ENCODE data around the gene MEGF6.
A peak's percentile ranks its signal among the peaks of the same experiment; 100 is the strongest.

MEGF6 gene

DNA sequence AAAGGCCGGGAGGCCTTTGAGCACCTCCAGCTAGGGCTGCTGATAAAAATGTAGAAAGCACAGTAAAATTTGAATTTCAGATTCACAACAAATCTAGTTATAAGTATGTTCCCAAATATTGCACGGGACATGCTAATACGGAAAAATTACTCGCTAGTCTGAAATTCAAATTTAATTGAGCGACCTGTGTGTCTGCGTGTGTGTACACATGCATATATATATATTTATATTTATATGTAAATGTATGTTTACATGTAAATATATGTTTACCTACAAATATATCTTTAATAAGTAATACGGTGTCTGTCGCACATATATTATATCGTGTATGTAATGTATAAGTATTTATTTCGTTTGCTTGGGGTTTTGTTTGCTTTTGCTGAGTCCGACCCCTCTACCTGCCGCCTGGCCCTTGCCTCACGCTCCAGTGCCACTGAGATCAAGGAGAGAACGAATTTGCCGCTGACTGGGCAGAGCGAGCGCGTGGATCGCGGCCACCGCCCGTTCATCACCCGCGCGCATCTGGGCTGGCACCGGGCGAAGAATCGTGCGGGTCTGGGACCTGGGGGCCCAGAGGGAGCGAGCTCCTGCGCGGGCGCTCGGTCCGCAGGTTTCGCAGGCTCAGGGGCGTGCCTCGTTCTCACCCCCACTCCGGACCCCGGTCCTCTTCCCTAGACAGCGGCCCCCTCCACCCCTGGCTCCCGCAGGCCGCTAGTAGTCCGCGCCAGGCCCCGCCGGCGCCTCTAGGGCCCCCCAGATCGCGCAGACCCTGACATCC is 39.1 kb upstream of the MEGF6 start:
- TF ChIP-seq, protein P1, sequence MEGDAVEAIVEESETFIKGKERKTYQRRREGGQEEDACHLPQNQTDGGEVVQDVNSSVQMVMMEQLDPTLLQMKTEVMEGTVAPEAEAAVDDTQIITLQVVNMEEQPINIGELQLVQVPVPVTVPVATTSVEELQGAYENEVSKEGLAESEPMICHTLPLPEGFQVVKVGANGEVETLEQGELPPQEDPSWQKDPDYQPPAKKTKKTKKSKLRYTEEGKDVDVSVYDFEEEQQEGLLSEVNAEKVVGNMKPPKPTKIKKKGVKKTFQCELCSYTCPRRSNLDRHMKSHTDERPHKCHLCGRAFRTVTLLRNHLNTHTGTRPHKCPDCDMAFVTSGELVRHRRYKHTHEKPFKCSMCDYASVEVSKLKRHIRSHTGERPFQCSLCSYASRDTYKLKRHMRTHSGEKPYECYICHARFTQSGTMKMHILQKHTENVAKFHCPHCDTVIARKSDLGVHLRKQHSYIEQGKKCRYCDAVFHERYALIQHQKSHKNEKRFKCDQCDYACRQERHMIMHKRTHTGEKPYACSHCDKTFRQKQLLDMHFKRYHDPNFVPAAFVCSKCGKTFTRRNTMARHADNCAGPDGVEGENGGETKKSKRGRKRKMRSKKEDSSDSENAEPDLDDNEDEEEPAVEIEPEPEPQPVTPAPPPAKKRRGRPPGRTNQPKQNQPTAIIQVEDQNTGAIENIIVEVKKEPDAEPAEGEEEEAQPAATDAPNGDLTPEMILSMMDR (IDR thresholded peaks at IDR 0.05): no peak
- TF ChIP-seq ZFX (IDR thresholded peaks at IDR 0.05; ENCODE audit: borderline replicate concordance): no peak
- H3K27ac ChIP-seq: no peak overlapping the region

DNA sequence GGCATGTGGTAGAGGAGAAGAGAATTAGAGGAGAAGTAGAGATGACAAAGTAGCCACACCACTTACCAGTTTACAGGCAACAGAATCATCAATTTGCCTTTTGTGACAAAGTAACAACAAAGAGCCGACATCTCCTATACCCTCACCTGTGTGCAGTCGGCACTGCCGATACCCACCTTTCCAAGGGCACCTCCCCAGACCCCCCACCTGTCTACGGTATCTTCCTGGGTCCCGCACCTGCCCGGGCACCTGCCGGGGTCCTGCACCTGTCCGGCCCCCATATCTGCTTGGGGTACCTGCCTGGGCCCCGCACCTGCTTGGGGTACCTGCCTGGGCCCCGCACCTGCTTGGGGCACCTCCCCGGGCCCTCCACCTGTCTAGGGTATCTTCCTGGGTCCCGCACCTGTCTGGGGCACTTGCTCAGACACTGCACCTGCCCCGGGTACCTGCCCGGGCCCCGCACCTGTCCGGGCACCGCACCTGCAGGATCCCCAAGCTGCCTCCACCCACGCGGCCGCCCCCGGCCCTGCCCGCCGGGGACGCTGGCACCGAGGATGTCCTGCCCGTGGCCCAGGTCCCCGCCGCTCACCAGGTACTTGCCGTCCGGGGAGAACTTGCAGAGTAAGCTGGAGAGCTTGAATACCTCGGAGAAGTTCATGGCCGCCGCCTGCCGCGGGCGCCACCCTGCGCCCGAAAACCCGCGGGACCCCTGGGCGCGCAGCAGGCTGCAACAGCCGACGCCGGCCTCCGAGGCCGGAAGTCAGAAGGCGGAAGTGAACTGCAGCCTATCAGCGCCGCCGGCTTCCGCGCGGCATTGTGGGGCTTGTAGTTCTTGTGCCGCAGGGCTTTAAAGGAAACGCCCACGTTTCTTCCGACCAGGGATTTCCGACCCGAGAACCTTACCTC is 38.3 kb upstream of the MEGF6 start, which contains the start of gene WRAP73:
Gene WRAP73, minus strand, starts transcription at position 762 of the 906 bp plus-strand sequence. Its CDS starts 104 bp downstream, at position 658.
- H3K27ac ChIP-seq: no peak within 1 kb of the TSS
- no peak for TF ChIP-seq ZFX (IDR thresholded peaks at IDR 0.05; ENCODE audit: borderline replicate concordance)
- TF ChIP-seq, protein P1 (IDR thresholded peaks at IDR 0.05): peak; percentile 23; the same call in 1 of the 2 replicates

DNA sequence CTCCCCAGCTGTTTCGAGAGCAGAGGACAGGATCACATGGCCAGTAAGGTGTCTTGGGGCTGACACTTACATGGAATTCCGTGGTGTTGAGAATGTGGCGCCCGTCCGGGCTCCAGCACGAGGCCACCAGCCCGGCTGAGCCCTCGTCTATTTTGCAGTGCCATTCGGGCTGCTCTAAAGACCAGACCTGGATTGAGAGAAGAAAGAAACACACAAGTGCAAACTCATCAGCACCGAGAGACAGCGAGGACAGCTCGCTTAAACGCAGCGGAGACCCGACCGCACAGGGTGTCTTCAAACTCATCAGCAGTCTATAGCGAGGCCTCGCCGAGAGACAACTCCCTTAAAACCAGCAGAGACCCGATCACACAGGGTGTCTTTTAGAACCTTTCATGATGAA is 35.3 kb upstream of the MEGF6 start:
- TF ChIP-seq, protein P1 (IDR thresholded peaks at IDR 0.05): no peak
- TF ChIP-seq ZFX (IDR thresholded peaks at IDR 0.05; ENCODE audit: borderline replicate concordance): no peak
- H3K27ac ChIP-seq: no peak overlapping the region

DNA sequence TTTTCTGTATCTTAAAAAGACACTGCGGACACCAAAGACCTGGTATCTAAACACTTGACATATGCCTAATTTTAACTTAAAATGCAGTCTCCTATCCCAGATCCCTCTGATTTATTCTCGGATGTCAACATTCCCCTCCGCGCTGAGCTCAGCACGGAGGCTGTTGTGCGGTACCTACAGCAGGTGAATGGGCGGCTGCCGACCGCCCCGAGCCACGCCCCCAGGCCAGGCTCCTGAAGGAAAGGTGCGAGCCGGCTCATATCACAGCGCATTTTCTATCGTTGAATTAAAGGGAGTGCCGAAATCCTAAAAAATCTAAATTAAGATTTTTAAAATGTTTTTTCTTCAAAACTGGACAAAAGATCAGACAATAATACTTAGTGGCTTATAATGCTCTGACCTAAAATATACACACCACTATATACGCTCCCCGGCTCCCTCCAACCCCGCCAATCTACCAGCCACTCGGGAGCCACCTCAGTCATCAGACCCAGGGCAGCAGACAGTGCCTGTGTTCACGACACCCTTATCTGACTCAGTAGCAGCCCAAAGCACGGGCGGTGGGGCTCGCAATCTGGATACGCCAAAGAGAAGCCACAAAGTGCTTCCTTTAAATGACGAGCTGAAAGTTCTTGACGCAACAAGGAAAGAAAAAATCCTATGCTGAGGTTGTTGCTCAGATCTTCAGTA is 34.5 kb upstream of the MEGF6 start:
- no peak overlapping the region for H3K27ac ChIP-seq
- TF ChIP-seq, protein P1 (IDR thresholded peaks at IDR 0.05): no peak
- no peak for TF ChIP-seq ZFX (IDR thresholded peaks at IDR 0.05; ENCODE audit: borderline replicate concordance)

DNA sequence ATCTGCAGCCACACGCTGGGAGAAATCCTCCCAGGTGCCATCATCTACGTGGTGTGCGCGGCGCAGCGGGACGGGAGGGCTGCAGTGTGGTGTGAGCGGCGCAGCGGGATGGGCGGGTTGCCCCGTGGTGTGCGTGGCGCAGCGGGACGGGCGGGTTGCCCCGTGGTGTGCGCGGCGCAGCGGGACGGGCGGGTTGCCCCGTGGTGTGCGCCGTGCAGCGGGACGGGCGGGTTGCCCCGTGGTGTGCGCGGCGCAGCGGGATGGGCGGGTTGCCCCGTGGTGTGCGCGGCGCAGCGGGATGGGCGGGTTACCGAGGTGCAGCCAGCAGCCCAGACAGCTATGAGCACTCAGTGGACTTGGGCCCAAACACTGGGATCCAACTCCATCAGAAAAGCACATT is 33.9 kb upstream of the MEGF6 start:
- TF ChIP-seq, protein P1 (IDR thresholded peaks at IDR 0.05): no peak
- TF ChIP-seq ZFX (IDR thresholded peaks at IDR 0.05; ENCODE audit: borderline replicate concordance): no peak
- H3K27ac ChIP-seq: no peak overlapping the region

DNA sequence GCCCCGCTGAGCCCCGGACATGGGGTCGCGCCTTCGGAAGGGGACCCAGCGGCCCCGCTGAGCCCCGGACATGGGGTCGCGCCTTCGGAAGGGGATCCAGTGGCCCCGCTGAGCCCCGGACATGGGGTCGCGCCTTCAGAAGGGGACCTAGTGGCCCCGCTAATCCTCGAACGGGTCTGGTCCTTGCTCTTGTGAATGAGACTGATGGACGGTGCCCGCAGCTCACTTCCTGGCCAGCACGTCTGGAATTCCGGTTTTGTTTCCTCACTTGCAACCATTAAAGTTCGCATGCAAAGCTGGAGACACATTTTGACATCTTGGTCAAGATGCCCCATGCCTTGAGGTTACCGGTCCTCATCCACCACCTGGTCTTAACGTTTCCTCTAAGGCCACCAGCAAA is 33.0 kb upstream of the MEGF6 start:
- no peak overlapping the region for H3K27ac ChIP-seq
- TF ChIP-seq, protein P1 (IDR thresholded peaks at IDR 0.05): no peak
- no peak for TF ChIP-seq ZFX (IDR thresholded peaks at IDR 0.05; ENCODE audit: borderline replicate concordance)
